Common myeloid progenitor, CD34-positive (primary cell): ENCODE results near the gene ETV6.

ENCODE experiments used
- CTCF ChIA-PET: fragments of 350-600 bp; sonication (Branson Sonifier 250); formaldehyde crosslinking; loops from one replicate; lab custom pipeline; 2021; ENCODE audit warnings: antibody characterized with exemption; lab: Charles Lee
- POLR2A ChIA-PET: fragments of 350-600 bp; sonication (Branson Sonifier 250); formaldehyde crosslinking; loops from one replicate; lab custom pipeline; 2021; ENCODE audit warnings: antibody characterized with exemption; lab: Charles Lee
- DNase-seq, 3 donors: peaks; one replicate each; pipeline versions ENCODE4 v3.0.0 to v3.0.0-alpha.2; 2013
- H3K27ac ChIP-seq, 2 experiments: 1 replicate in 1 of 2; 2 replicates in 1 of 2; pipeline ENCODE4 v1.7.0; 2013; ENCODE audit warnings: inconsistent platforms in 2 of 2, low read length in 2 of 2, mild to moderate bottlenecking in 2 of 2, low read depth in 1 of 2, moderate library complexity in 1 of 2; ENCODE audit not compliant: severe bottlenecking in 2 of 2, insufficient read depth in 1 of 2, poor library complexity in 1 of 2
- H3K27me3 ChIP-seq, 5 experiments: replicated peaks in 2 of 5; 1 replicate in 3 of 5; 2 replicates in 2 of 5; pipeline versions ENCODE4 v1.6.1 to v1.7.0; 2013; ENCODE audit warnings: low read length in 4 of 5, mild to moderate bottlenecking in 2 of 5, moderate library complexity in 2 of 5, inconsistent platforms in 1 of 5; ENCODE audit not compliant: insufficient read depth in 5 of 5, control insufficient read depth in 4 of 5
- H3K36me3 ChIP-seq, 4 experiments: 1 replicate in 2 of 4; 2 replicates in 2 of 4; pipeline versions ENCODE4 v1.6.1 to v1.7.0; 2013; ENCODE audit warnings: low read length in 3 of 4, control low read depth in 1 of 4, mild to moderate bottlenecking in 1 of 4; ENCODE audit not compliant: control insufficient read depth in 4 of 4, insufficient read depth in 4 of 4
- H3K4me1 ChIP-seq, 4 experiments: 1 replicate in 3 of 4; 2 replicates in 1 of 4; pipeline versions ENCODE4 v1.6.1 to v1.7.1; 2013; ENCODE audit warnings: low read length in 3 of 4, mild to moderate bottlenecking in 3 of 4, control low read depth in 1 of 4, inconsistent platforms in 1 of 4, moderate library complexity in 1 of 4; ENCODE audit not compliant: control insufficient read depth in 4 of 4, insufficient read depth in 4 of 4; ENCODE audit errors: control extremely low read depth in 1 of 4
- H3K4me3 ChIP-seq, 7 experiments: 1 replicate in 4 of 7; 2 replicates in 3 of 7; pipeline versions ENCODE4 v1.5.1 to v1.7.0; 2013; ENCODE audit warnings: mild to moderate bottlenecking in 7 of 7, low read length in 6 of 7, moderate library complexity in 6 of 7, inconsistent platforms in 2 of 7, low read depth in 2 of 7, control low read depth in 1 of 7; ENCODE audit not compliant: insufficient read depth in 4 of 7, control insufficient read depth in 1 of 7; ENCODE audit errors: extremely low read depth in 1 of 7
- H3K9me3 ChIP-seq, 5 experiments: 1 replicate in 4 of 5; 2 replicates in 1 of 5; pipeline versions ENCODE4 v1.6.1 to v1.7.1; 2013; ENCODE audit warnings: low read length in 4 of 5, mild to moderate bottlenecking in 2 of 5, inconsistent platforms in 1 of 5, low read depth in 1 of 5, moderate library complexity in 1 of 5; ENCODE audit not compliant: control insufficient read depth in 4 of 5, insufficient read depth in 2 of 5; ENCODE audit errors: control extremely low read depth in 1 of 5
- WGBS: methylation state at CpG from one replicate; pipeline ENCODE4 v1.1.5; 2013; ENCODE audit not compliant: insufficient coverage; 5-methylcytosine and 5-hydroxymethylcytosine counted together

Gene ETV6

DNA sequence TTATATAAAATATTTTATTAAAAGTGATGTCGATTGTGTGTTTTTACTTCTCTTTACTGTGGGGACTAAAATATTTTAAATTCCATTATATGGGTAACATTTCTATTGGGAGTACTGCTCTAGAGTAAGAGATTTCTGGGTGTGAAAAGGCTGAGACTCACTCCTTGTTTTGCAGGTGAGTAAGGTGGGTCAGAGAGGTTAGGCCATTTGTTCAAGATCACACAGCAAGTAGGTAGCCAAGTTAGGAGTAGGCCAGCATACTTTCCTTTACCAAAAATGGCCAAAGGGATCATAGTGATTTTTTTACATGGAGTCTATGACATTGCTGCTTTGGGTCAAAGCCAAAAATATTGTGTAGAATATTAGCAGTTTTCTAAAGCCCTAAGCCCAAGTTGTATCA lies 138.0 kb downstream of the ETV6 start:
- no CpG with 5 or more reads among the region's 1 CpG for WGBS
- H3K4me3 ChIP-seq, result no peak overlapping the region
- H3K36me3 ChIP-seq, result peaks cover 5 to 56% (median 26%) of the 10 kb centered on the region in 4 experiments
- H3K27ac ChIP-seq, result peak overlapping the region in 1 of 2 experiments; percentile 55
- peaks cover 20 to 88% (median 59%) of the 10 kb centered on the region in 4 experiments for H3K4me1 ChIP-seq
- no peaks in the 10 kb centered on the region for H3K27me3 ChIP-seq
- no peaks in the 10 kb centered on the region for H3K9me3 ChIP-seq
- ChIA-PET POLR2A (no interaction called here), CTCF (interaction anchor here (0.8 to 1.2 kb wide), 3 partner anchors 8 to 10 kb away, joined by 3 to 5 read pairs (median 3); no protein-coding TSS in a partner anchor)
- DNase-seq, result no peak

DNA sequence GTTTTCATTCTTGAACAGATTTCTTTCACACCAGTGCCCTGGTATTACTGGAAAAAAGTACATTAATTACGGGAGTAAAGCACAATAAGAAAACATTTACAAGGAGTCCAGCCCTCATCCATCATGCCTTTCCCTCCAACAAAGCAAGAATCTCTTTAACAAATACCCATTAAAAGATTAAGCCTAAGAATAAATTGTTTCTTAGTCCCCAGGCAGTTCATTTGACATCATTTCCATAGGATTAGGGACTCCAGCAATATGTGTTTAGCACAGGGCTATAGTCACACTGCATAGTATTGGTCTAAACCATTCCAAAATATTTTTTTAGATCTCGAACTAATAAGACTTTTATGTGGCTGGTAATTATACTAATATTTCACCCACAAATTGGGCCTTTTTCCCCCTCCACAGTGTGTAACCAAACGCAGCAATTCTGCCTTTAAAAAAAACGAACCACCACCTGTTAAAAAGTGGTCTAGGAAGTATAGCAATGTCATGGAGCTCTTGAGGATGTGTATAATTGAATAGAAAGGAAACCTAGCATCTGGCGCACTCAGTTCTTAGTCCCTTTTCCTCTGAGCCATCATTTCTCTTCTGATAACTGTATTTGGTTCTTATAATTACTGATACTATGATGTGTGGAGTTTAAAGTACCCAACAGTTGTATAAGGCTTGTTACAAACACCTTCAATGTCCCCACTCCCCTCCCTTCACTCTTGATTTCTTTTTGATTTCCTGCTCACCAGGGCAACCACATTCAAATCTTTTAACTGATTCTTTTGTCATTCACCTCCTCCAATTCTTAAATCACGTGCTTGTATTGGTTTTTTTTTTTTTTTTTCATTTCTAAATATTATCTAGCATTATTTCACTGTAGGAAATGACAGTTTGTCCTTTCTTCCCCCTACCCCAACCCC lies 138.7 kb downstream of the ETV6 start:
- peak overlapping the region in 1 of 7 experiments; percentile 2 for H3K4me3 ChIP-seq
- H3K27ac ChIP-seq, result peak overlapping the region in 1 of 2 experiments; percentile 55
- peaks cover 25 to 88% (median 59%) of the 10 kb centered on the region in 4 experiments for H3K4me1 ChIP-seq
- H3K9me3 ChIP-seq, result no peaks in the 10 kb centered on the region
- POLR2A ChIA-PET, result interaction anchor here (0.5 to 0.6 kb wide), 2 partner anchors 31 to 94 kb away, joined by 3 to 4 read pairs; no protein-coding TSS in a partner anchor
- WGBS, result no CpG with 5 or more reads among the region's 6 CpGs
- CTCF ChIA-PET, result interaction anchor here (1.2 to 1.3 kb wide), 2 partner anchors 13 to 15 kb away, joined by 3 to 5 read pairs; no protein-coding TSS in a partner anchor
- H3K36me3 ChIP-seq, result peaks cover 5 to 59% (median 27%) of the 10 kb centered on the region in 4 experiments
- H3K27me3 ChIP-seq, result no peaks in the 10 kb centered on the region
- DNase-seq, result peak in 2 of 3 donors; percentile 77 to 83

DNA sequence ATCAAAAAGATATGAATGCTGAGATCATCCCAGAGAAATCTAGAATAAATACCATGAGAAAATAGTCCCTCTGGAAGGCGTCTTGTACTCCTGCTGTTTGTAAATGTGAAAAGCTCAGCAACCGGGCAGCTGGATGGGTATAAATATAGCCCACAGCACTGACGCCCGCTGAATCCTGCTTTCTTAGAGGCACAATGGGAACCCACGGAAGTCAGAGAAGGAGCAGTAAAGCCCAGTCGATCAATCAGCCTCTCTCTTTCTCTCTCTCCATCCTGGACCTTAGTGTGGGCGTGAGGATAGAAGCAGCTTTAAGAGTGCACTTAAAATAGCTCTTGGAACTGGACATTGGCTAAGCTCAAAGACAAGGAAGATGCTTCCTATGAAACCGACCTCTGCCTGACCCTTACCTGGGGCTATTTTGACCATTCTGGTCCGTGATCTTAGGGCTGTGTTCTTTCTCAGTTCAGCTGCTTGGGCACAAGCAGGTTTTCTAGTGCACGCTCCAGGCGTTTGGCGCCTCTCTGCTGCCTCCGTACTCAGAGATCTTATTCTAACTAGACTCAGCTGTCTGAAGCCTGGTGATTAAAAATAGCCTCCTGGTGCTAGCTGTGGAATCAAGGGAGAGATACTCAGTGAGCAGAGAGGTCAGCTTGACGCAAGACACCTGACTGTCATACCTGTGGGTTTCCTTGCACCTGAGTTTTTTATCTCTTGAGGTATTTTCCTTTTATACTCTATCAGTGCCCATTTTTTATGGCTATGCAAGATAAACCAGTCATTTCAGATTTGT lies 144.6 kb downstream of the ETV6 start:
- 75% methylated on average over 13 of the region's 14 CpGs for WGBS
- Histone ChIP-seq H3K27ac (peak overlapping the region; percentile 96 to 97), H3K27me3 (no peaks in the 10 kb centered on the region), H3K36me3 (peaks cover 8 to 62% (median 28%) of the 10 kb centered on the region in 4 experiments), H3K4me1 (peaks cover 49 to 96% (median 81%) of the 10 kb centered on the region in 4 experiments), H3K9me3 (no peaks in the 10 kb centered on the region), H3K4me3 (peak overlapping the region in 1 of 7 experiments; percentile 1)
- ChIA-PET CTCF (interaction anchor here (1.2 to 4.8 kb wide), 5 partner anchors 7 to 20 kb away, joined by 3 to 32 read pairs (median 7); no protein-coding TSS in a partner anchor), POLR2A (interaction anchor here (1.0 to 1.2 kb wide), 3 partner anchors 9 to 20 kb away, joined by 3 to 6 read pairs (median 4); no protein-coding TSS in a partner anchor)
- DNase-seq, result no peak

DNA sequence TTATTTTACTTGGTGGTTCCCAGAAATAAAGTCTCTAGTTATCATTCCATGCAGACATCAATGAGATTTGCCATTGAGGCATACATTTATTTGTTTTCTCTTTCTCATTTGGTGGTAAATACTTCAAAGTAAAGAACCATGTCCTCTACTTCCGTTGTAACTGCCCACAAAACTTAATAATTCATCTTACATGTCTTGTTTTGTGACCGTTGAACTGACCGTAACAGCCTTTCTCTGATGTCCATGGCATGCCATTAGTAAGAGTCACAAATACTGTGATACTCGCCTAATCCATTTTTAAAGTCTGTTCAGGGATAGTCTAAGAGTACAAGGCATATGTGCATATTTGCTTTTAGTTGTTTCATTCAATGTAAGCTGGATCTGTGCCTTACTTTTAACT lies 145.3 kb downstream of the ETV6 start:
- H3K27me3 ChIP-seq, result no peaks in the 10 kb centered on the region
- POLR2A ChIA-PET, result interaction anchor here (1.0 to 1.2 kb wide), 3 partner anchors 9 to 20 kb away, joined by 3 to 6 read pairs (median 4); no protein-coding TSS in a partner anchor
- CTCF ChIA-PET, result interaction anchor here (1.2 to 7.2 kb wide), 7 partner anchors 8 to 68 kb away, joined by 3 to 45 read pairs (median 5); no protein-coding TSS in a partner anchor
- DNase-seq, result no peak
- no peaks in the 10 kb centered on the region for H3K9me3 ChIP-seq
- H3K4me1 ChIP-seq, result peaks cover 54 to 96% (median 86%) of the 10 kb centered on the region in 4 experiments
- H3K4me3 ChIP-seq, result no peak overlapping the region
- peaks cover 7 to 63% (median 29%) of the 10 kb centered on the region in 4 experiments for H3K36me3 ChIP-seq
- 67% methylated on average over 4 of the region's 4 CpGs for WGBS
- H3K27ac ChIP-seq, result peak overlapping the region; percentile 96 to 97

DNA sequence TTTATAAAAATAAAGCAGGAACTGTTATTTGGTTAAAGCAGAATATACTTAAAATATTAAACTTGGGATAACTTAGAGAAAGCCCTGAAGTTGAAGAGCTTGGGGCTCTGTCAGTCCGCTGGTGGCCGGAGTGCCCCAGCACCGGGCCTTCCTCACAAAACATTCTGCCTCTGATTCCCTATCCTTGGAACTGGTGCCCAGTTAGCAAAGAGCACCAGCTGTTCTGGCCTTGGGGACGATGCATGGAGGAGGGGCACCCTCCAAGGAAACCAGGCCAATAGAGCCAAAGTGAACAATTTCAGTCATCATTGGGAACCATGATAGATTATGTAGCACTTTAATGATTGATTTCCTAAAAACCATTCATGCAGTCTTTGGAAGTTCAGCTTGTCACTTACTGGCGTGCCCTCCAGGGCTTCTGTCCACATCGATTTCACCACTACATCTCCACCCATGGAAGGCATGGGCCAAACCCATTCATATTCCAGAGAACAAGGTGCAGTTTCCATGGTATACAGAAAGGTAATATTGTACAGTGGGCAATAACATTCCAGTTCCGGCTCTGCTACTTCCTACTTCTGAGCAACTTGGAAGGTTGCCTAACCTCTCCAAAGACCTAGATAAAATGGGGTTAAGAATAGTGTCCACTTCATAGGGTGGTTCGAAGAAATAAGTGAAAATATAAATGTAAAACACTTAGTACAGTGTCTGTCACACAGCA lies 145.9 kb downstream of the ETV6 start:
- ChIA-PET CTCF (interaction anchor here (0.8 to 7.2 kb wide), 9 partner anchors 8 to 69 kb away, joined by 3 to 45 read pairs (median 5); no protein-coding TSS in a partner anchor), POLR2A (interaction anchor here (1.2 kb wide), 1 partner anchor 10 kb away, joined by 4 read pairs; no protein-coding TSS in a partner anchor)
- Histone ChIP-seq H3K4me1 (peaks cover 60 to 96% (median 88%) of the 10 kb centered on the region in 4 experiments), H3K27me3 (no peaks in the 10 kb centered on the region), H3K9me3 (no peaks in the 10 kb centered on the region), H3K27ac (peak overlapping the region; percentile 96 to 97), H3K36me3 (peaks cover 7 to 63% (median 26%) of the 10 kb centered on the region in 4 experiments), H3K4me3 (peak overlapping the region in 1 of 7 experiments; percentile 24)
- peak in 1 of 3 donors; percentile 43 for DNase-seq
- WGBS, result 54% methylated on average over 2 of the region's 8 CpGs
